HL-60/S4 (cell line): Measurements from ENCODE around the gene GC.
"Not testable (repeated sequence)": the region's sequence is repeated elsewhere in the genome, so short reads cannot be mapped to it uniquely, and the experiment has no call there.

Experiments used
- in situ Hi-C: fragments of 300-500 bp; cut with MboI; formaldehyde crosslinking; loops from 2 replicates; pipeline ENCODE4 v1.14.3; 2022; ENCODE audit warnings: low sequenced_read_pairs

Gene GC

GRCh38 chr4:71783972-71784371, at the start of gene GC:
Gene GC, minus strand, starts transcription at chr4:71784079. Its CDS starts 61 bp downstream, at chr4:71784018.
- in situ Hi-C loops: no loop called here

GRCh38 chr4:71833232-71833900, 49.5 kb upstream of the GC start:
- in situ Hi-C loops: no loop called here

- in situ Hi-C loops: no loop called here
Measured at GRCh38 chr4:71832049-71832448, 48.2 kb upstream of the GC start.

GRCh38 chr4:71830497-71831190, 46.8 kb upstream of the GC start:
- in situ Hi-C loops: no loop called here

- in situ Hi-C loops: no loop called here
Measured at GRCh38 chr4:71828470-71828869, 44.6 kb upstream of the GC start.

GRCh38 chr4:71827826-71828225, 43.9 kb upstream of the GC start:
- in situ Hi-C loops: no loop called here

GRCh38 chr4:71816676-71817303, 32.9 kb upstream of the GC start:
- in situ Hi-C loops: no loop called here

- in situ Hi-C loops: no loop called here
Measured at GRCh38 chr4:71814433-71814832, 30.6 kb upstream of the GC start.

- in situ Hi-C loops: not testable (repeated sequence)
Measured at GRCh38 chr4:71809805-71810204, 25.9 kb upstream of the GC start.

GRCh38 chr4:71807469-71807868, 23.6 kb upstream of the GC start:
- in situ Hi-C loops: no loop called here

- in situ Hi-C loops: not testable (repeated sequence)
Measured at GRCh38 chr4:71805230-71805629, 21.4 kb upstream of the GC start.

GRCh38 chr4:71804017-71804697, 20.3 kb upstream of the GC start:
- in situ Hi-C loops: not testable (repeated sequence)

GRCh38 chr4:71785959-71786358, 2.1 kb upstream of the GC start:
- in situ Hi-C loops: no loop called here

GRCh38 chr4:71784569-71785197, 804 bp upstream of the GC start:
- in situ Hi-C loops: no loop called here

GRCh38 chr4:71777891-71778290, 6.0 kb downstream of the GC start:
- in situ Hi-C loops: no loop called here

- in situ Hi-C loops: no loop called here
Measured at GRCh38 chr4:71775449-71775848, 8.4 kb downstream of the GC start.

GRCh38 chr4:71774136-71774535, 9.7 kb downstream of the GC start:
- in situ Hi-C loops: no loop called here

- in situ Hi-C loops: no loop called here
Measured at GRCh38 chr4:71773004-71773403, 10.9 kb downstream of the GC start.

GRCh38 chr4:71772592-71772991, 11.3 kb downstream of the GC start:
- in situ Hi-C loops: no loop called here

GRCh38 chr4:71771613-71772012, 12.3 kb downstream of the GC start:
- in situ Hi-C loops: no loop called here

- in situ Hi-C loops: no loop called here
Measured at GRCh38 chr4:71769434-71769833, 14.4 kb downstream of the GC start.
